OCI-LY7 (cell line): ENCODE measurements around the gene SAC3D1. TPM values are rescaled to one million over a fixed set of nuclear protein-coding genes. Genes with fewer than 3 reads are reported as not detected.

Experiments
- BruUV-seq: library from RNA; stranded (reverse); fragments of 400-500 nt; replicated peaks from 2 replicates; lab custom pipeline; 2021; lab: Mats Ljungman, UMichigan
- CTCF ChIA-PET: fragments of 300-600 bp; sonication (Branson Sonifier 250); formaldehyde crosslinking; loops from one replicate; lab custom pipeline; 2022; ENCODE audit warnings: antibody characterized with exemption; ENCODE audit not compliant: unreplicated experiment; lab: Charles Lee
- POLR2A ChIA-PET: fragments of 300-600 bp; sonication (Branson Sonifier 250); formaldehyde crosslinking; loops from one replicate; lab custom pipeline; 2022; ENCODE audit warnings: antibody characterized with exemption; lab: Charles Lee
- DNase-seq: peaks from one replicate; pipeline ENCODE4 v3.0.0-alpha.2; 2015; ENCODE audit warnings: low spot score
- H2AFZ ChIP-seq: fragments of 200-600 bp; sonication (generic), shearing (Covaris generic); 2 replicates; pipeline ENCODE4 v1.6.1; 2014; ENCODE audit warnings: mild to moderate bottlenecking, antibody characterized with exemption, low read length, moderate library complexity
- H3K27ac ChIP-seq: fragments of 200-600 bp; sonication (generic); 2 replicates; pipeline ENCODE4 v1.5.1; 2014; ENCODE audit warnings: mixed run types, low read depth, mild to moderate bottlenecking, moderate library complexity, low read length, inconsistent platforms; ENCODE audit not compliant: poor library complexity, severe bottlenecking
- H3K36me3 ChIP-seq: fragments of 200-600 bp; sonication (generic); 2 replicates; pipeline ENCODE4 v1.6.1; 2014; ENCODE audit warnings: mild to moderate bottlenecking, antibody characterized with exemption, low read length, moderate library complexity, mixed read lengths; ENCODE audit not compliant: insufficient read depth
- H3K4me1 ChIP-seq: fragments of 200-600 bp; sonication (generic); 2 replicates; pipeline ENCODE4 v1.5.1; 2014; ENCODE audit warnings: mild to moderate bottlenecking, low read length; ENCODE audit not compliant: insufficient read depth, poor library complexity, severe bottlenecking
- H3K4me2 ChIP-seq: fragments of 200-600 bp; sonication (generic); 2 replicates; pipeline ENCODE4 v1.6.1; 2014; ENCODE audit warnings: mild to moderate bottlenecking, low read length
- H3K4me3 ChIP-seq: fragments of 200-600 bp; sonication (generic); 2 replicates; pipeline ENCODE4 v1.5.1; 2014; ENCODE audit warnings: mild to moderate bottlenecking, low read depth, low read length; ENCODE audit not compliant: poor library complexity, severe bottlenecking
- H3K79me2 ChIP-seq: fragments of 200-600 bp; sonication (generic); 2 replicates; pipeline ENCODE4 v1.6.1; 2016; ENCODE audit warnings: low read depth, mild to moderate bottlenecking, low read length, moderate library complexity, mixed read lengths; ENCODE audit not compliant: insufficient read depth
- H3K9me2 ChIP-seq: fragments of 200-600 bp; sonication (generic); 2 replicates; pipeline ENCODE4 v1.6.1; 2016; ENCODE audit warnings: mild to moderate bottlenecking, low read length, mixed read lengths; ENCODE audit not compliant: insufficient read depth
- H3K9me3 ChIP-seq: fragments of 200-600 bp; sonication (generic); 2 replicates; pipeline ENCODE4 v1.6.1; 2014; ENCODE audit warnings: mild to moderate bottlenecking, mixed run types, low read length, mixed read lengths
- H4K20me1 ChIP-seq: fragments of 200-600 bp; sonication (generic); 2 replicates; pipeline ENCODE4 v1.6.1; 2014; ENCODE audit warnings: mild to moderate bottlenecking, antibody characterized with exemption, low read length, moderate library complexity, mixed read lengths; ENCODE audit not compliant: insufficient read depth
- EZH2phosphoT487 ChIP-seq: fragments of 200-600 bp; sonication (generic); IDR thresholded peaks from 2 replicates; pipeline ENCODE4 v1.6.1; 2018; ENCODE audit warnings: low read depth, borderline replicate concordance, mild to moderate bottlenecking, mixed run types, antibody characterized with exemption, low read length, moderate library complexity, mixed read lengths
- intact Hi-C: fragments of 100-400 bp; cut with micrococcal nuclease; formaldehyde crosslinking; loops from one replicate; pipeline ENCODE4 v1.10.0; 2022; ENCODE audit not compliant: unreplicated experiment
- total RNA-seq, 2 experiments: library from RNA; depleted of rRNA in 1 of 2; stranded (reverse); fragments of >200 nt in 1 of 2; shearing (Covaris generic) in 1 of 2; gene quantifications; 2 replicates each; pipeline ENCODE4 v1.2.3, GENCODE V29; 2014 to 2022
- TF ChIP-seq, protein P1 (sequence below): fragments of 200-600 bp; sonication (generic); conservative IDR thresholded peaks from 2 replicates; pipeline ENCODE4 v1.5.1; 2014; ENCODE audit warnings: mild to moderate bottlenecking, antibody characterized with exemption, low read length, moderate library complexity, mixed read lengths

SAC3D1 gene
- total RNA-seq, 2 experiments from 2014 or later: 28.2 to 32.5 TPM

- intact Hi-C loops: no loop called here
- CTCF ChIA-PET: no interaction called here
- no peak overlapping the region for H3K27ac ChIP-seq
- H3K9me2 ChIP-seq: no peaks in the 10 kb centered on the region
- H3K9me3 ChIP-seq: no peaks in the 10 kb centered on the region
- H3K79me2 ChIP-seq: no peaks in the 10 kb centered on the region
- H3K4me1 ChIP-seq: peaks cover 27% of the 10 kb centered on the region
- H2AFZ ChIP-seq: no peak overlapping the region
- no peak for DNase-seq
- H4K20me1 ChIP-seq: no peaks in the 10 kb centered on the region
- H3K4me3 ChIP-seq: no peak overlapping the region
- TF ChIP-seq, protein P1, sequence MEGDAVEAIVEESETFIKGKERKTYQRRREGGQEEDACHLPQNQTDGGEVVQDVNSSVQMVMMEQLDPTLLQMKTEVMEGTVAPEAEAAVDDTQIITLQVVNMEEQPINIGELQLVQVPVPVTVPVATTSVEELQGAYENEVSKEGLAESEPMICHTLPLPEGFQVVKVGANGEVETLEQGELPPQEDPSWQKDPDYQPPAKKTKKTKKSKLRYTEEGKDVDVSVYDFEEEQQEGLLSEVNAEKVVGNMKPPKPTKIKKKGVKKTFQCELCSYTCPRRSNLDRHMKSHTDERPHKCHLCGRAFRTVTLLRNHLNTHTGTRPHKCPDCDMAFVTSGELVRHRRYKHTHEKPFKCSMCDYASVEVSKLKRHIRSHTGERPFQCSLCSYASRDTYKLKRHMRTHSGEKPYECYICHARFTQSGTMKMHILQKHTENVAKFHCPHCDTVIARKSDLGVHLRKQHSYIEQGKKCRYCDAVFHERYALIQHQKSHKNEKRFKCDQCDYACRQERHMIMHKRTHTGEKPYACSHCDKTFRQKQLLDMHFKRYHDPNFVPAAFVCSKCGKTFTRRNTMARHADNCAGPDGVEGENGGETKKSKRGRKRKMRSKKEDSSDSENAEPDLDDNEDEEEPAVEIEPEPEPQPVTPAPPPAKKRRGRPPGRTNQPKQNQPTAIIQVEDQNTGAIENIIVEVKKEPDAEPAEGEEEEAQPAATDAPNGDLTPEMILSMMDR: no peak
- TF ChIP-seq EZH2phosphoT487: no peak
- BruUV-seq: no TSS peak
- H3K36me3 ChIP-seq: no peaks in the 10 kb centered on the region
- no peak overlapping the region for H3K4me2 ChIP-seq
- POLR2A ChIA-PET: no interaction called here
These were observed 22.5 kb downstream of the SAC3D1 start for GRCh38 chr11:65063532-65063931.

- ChIA-PET POLR2A (interaction anchor here (0.8 kb wide), 1 partner anchor 66 kb away, joined by 4 read pairs; no protein-coding TSS in a partner anchor), CTCF (no interaction called here)
- no peak for TF ChIP-seq EZH2phosphoT487
- TF ChIP-seq, protein P1: no peak
- Histone ChIP-seq H4K20me1 (no peaks in the 10 kb centered on the region), H3K9me3 (no peaks in the 10 kb centered on the region), H3K4me2 (no peak overlapping the region), H3K79me2 (no peaks in the 10 kb centered on the region), H3K27ac (no peak overlapping the region), H3K4me3 (no peak overlapping the region), H3K4me1 (peaks cover 24% of the 10 kb centered on the region), H3K9me2 (no peaks in the 10 kb centered on the region), H3K36me3 (no peaks in the 10 kb centered on the region), H2AFZ (no peak overlapping the region)
- BruUV-seq: no TSS peak
- intact Hi-C loops: no loop called here
- DNase-seq: no peak
These were observed 23.8 kb downstream of the SAC3D1 start for GRCh38 chr11:65064847-65065240.

DNA sequence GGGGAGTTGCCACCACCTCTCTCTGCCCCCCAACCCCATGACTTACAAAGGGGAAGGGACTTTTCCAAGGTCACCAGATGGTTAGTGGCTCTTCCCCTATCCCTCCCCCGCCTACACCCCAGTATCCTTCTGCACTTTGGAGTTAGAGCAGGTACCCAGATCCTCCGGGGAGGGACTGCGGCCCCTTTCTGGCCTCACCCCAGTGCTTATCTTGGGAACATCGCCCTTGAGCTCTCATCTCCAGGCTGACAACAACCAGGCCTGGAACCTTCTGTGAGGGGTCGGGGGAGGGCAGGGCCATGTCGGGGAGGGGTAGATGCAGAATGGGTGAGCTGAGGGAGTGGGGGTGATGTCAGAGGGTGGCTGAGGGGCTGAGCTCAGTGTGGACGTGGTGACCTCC is 24.8 kb downstream of the SAC3D1 start:
- no TSS peak for BruUV-seq
- no peaks in the 10 kb centered on the region for H3K9me2 ChIP-seq
- no peak overlapping the region for H3K27ac ChIP-seq
- peaks cover 14% of the 10 kb centered on the region for H3K4me1 ChIP-seq
- no peaks in the 10 kb centered on the region for H3K9me3 ChIP-seq
- DNase-seq: no peak
- no peaks in the 10 kb centered on the region for H3K79me2 ChIP-seq
- H2AFZ ChIP-seq: no peak overlapping the region
- no peak overlapping the region for H3K4me3 ChIP-seq
- CTCF ChIA-PET: no interaction called here
- no peak for TF ChIP-seq EZH2phosphoT487
- TF ChIP-seq, protein P1: no peak
- intact Hi-C loops: no loop called here
- POLR2A ChIA-PET: interaction anchor here (0.6 to 0.7 kb wide), 2 partner anchors 48 to 124 kb away, joined by 3 to 4 read pairs; no protein-coding TSS in a partner anchor
- no peak overlapping the region for H3K4me2 ChIP-seq
- no peaks in the 10 kb centered on the region for H4K20me1 ChIP-seq
- H3K36me3 ChIP-seq: no peaks in the 10 kb centered on the region
